Fibroblast of lung (primary cell): Measurements from ENCODE around the gene POFUT2. TPM values are rescaled to one million over a fixed set of nuclear protein-coding genes. Genes with fewer than 3 reads are reported as not detected.

Experiments used
- DNase-seq, 2 donors: peaks; one replicate each; pipeline versions ENCODE4 v3.0.0 to v3.0.0-alpha.2; 2010; ENCODE audit warnings: low read depth in 2 of 2
- H2AFZ ChIP-seq: 2 replicates; pipeline ENCODE4 v1.5.1; 2012; ENCODE audit warnings: low read length, control low read depth, inconsistent platforms
- H3K27ac ChIP-seq: 2 replicates; pipeline ENCODE4 v1.5.1; 2011; ENCODE audit warnings: low read length, control low read depth; ENCODE audit not compliant: insufficient read depth
- H3K27me3 ChIP-seq: 2 replicates; pipeline ENCODE4 v1.5.1; 2011; ENCODE audit warnings: mild to moderate bottlenecking, low read length; ENCODE audit not compliant: control insufficient read depth, insufficient read depth
- H3K36me3 ChIP-seq: 2 replicates; pipeline ENCODE4 v1.5.1; 2011; ENCODE audit warnings: low read length; ENCODE audit not compliant: control insufficient read depth, insufficient read depth
- H3K4me1 ChIP-seq: 2 replicates; pipeline ENCODE4 v1.5.1; 2011; ENCODE audit warnings: low read length; ENCODE audit not compliant: control insufficient read depth, insufficient read depth; ENCODE audit errors: extremely low read depth
- H3K4me2 ChIP-seq: 2 replicates; pipeline ENCODE4 v1.5.1; 2011; ENCODE audit warnings: low read length, control low read depth; ENCODE audit not compliant: insufficient read depth; ENCODE audit errors: extremely low read depth
- H3K4me3 ChIP-seq, 4 experiments: fragments of 200-600 bp in 1 of 4; sonication (generic) in 1 of 4; replicated peaks in 1 of 4; 2 replicates each; pipeline ENCODE4 v1.5.1; 2011 to 2016; ENCODE audit warnings: low read length in 4 of 4, low read depth in 3 of 4, mild to moderate bottlenecking in 3 of 4, control low read depth in 2 of 4, inconsistent platforms in 1 of 4, mixed read lengths in 1 of 4; ENCODE audit not compliant: insufficient read depth in 1 of 4; ENCODE audit errors: control extremely low read depth in 1 of 4
- H3K79me2 ChIP-seq: 2 replicates; pipeline ENCODE4 v1.5.1; 2012; ENCODE audit warnings: mild to moderate bottlenecking, low read length, inconsistent platforms; ENCODE audit not compliant: control insufficient read depth, insufficient read depth
- H3K9ac ChIP-seq: 2 replicates; pipeline ENCODE4 v1.5.1; 2011; ENCODE audit warnings: mild to moderate bottlenecking, low read length, control low read depth; ENCODE audit not compliant: insufficient read depth
- H3K9me3 ChIP-seq: 2 replicates; pipeline ENCODE4 v1.5.1; 2012; ENCODE audit warnings: low read depth, low read length; ENCODE audit not compliant: control insufficient read depth, insufficient read depth
- H4K20me1 ChIP-seq: 2 replicates; pipeline ENCODE4 v1.5.1; 2011; ENCODE audit warnings: low read length; ENCODE audit not compliant: control insufficient read depth, insufficient read depth; ENCODE audit errors: extremely low read depth
- CTCF ChIP-seq, 2 donors: IDR thresholded peaks in 1 of 2; conservative IDR thresholded peaks in 1 of 2; 1 replicate in 1 of 2; 2 replicates in 1 of 2; pipeline ENCODE4 v1.5.1; 2011 to 2012; ENCODE audit warnings: low read length in 2 of 2, control low read depth in 1 of 2, inconsistent platforms in 1 of 2, low read depth in 1 of 2, mild to moderate bottlenecking in 1 of 2
- EZH2 ChIP-seq: IDR thresholded peaks from 2 replicates; pipeline ENCODE4 v1.5.1; 2012; ENCODE audit warnings: low read length, control low read depth, mild to moderate bottlenecking; ENCODE audit errors: missing control alignments
- polyA plus RNA-seq, 2 donors: library from polyadenylated mRNA; depleted of rRNA in 1 of 2; stranded (reverse) in 1 of 2; unstranded in 1 of 2; fragments of >200 nt; gene quantifications; 2 replicates each; pipeline ENCODE4 v1.2.1, GENCODE V29; 2011 to 2012; ENCODE audit warnings: missing spikeins in 1 of 2
- total RNA-seq: library from RNA; depleted of rRNA; stranded (reverse); fragments of >200 nt; gene quantifications from 2 replicates; pipeline ENCODE4 v1.2.1, GENCODE V29; 2014

Gene POFUT2
- total and polyA plus RNA-seq, 2 donors (not counting 1 experiment from before 2014, with no cell fraction given), result 56.0 to 60.3 TPM

DNA sequence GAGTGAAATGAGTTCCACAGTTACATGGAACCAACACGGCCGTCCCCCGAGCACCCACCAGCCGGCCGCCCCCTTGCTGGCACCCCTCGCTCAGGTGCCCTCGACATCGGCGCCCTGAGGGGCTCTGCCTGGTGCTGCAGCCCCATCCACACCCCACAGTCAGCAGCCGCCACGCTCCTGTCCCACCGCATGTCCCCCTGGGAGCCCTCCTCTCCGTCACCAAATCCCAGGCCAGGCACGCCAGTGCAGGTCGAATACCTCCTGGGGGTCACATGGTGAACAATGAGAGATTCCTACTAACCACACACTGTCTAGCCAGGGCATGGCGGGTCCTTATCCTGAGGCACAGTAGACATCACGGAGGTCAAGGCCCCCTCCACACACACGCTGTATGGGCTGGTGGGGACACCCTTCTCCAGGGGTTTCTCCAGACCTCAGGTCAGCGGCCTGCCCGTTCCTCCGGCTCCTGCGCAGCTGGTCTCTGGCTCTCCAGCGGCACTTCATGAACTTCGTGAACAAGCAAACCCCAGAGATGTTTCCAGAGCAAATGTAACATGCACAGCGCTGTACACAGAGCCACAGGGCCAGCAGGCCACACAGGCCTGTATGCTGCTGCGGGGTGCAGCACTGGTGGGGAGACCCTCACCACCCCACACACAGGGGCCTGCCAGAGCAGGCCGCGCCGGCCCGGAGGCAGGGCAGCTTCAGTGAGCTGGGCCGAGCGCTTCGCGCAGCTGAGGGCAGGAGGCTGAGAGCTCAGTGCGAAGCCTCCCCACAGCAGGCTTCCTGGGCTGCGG, 21.8 kb downstream of the POFUT2 start:
- H3K9me3 ChIP-seq, result no peaks in the 10 kb centered on the region
- no peak overlapping the region for H3K27ac ChIP-seq
- no peak overlapping the region for H3K4me3 ChIP-seq
- DNase-seq, result no peak
- H4K20me1 ChIP-seq, result no peaks in the 10 kb centered on the region
- TF ChIP-seq CTCF (conservative IDR thresholded peaks at IDR 0.05 in 1 of 2, IDR thresholded peaks at IDR 0.05 in 1 of 2; ENCODE audit: low read depth in 1 of 2, low read length in 2 of 2) (no peak), EZH2 (no peak)
- no peak overlapping the region for H3K4me2 ChIP-seq
- peaks cover 3% of the 10 kb centered on the region for H3K79me2 ChIP-seq
- no peak overlapping the region for H3K9ac ChIP-seq
- no peak overlapping the region for H2AFZ ChIP-seq
- no peaks in the 10 kb centered on the region for H3K27me3 ChIP-seq
- H3K36me3 ChIP-seq, result peaks cover 29% of the 10 kb centered on the region
- no peaks in the 10 kb centered on the region for H3K4me1 ChIP-seq

DNA sequence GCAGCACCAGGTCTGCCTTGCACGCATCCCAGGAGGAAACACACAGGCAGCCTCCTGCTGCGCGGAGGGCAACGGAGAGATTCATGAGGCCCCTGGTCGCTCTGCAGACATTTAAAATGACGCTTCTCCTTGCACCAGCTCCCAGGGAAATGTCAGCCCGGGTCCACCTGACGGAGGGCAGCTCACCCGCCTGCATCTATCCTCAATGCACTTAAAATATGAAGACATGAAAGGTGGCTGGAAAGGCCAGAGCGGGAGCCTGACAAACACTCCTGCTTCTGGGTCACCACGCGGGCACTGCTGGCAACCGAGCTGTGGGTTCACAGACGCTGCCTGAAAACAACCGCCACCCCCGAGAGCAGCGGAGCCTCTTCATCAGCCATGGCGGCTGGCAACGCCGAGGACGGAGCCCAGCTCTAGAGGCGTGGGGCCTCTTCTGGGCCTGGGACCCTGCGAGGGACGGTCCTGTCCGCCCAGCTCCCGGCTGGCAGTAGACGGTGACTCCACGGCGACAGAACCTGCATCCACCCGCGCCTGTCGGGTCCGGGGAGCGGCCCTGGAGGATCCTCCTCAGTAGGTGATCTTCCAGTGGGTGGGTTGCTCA, 22.7 kb downstream of the POFUT2 start:
- Histone ChIP-seq H3K36me3 (peaks cover 26% of the 10 kb centered on the region), H3K27me3 (no peaks in the 10 kb centered on the region)
- TF ChIP-seq EZH2, result no peak
- no peak for TF ChIP-seq CTCF (conservative IDR thresholded peaks at IDR 0.05 in 1 of 2, IDR thresholded peaks at IDR 0.05 in 1 of 2; ENCODE audit: low read depth in 1 of 2, low read length in 2 of 2)

DNA sequence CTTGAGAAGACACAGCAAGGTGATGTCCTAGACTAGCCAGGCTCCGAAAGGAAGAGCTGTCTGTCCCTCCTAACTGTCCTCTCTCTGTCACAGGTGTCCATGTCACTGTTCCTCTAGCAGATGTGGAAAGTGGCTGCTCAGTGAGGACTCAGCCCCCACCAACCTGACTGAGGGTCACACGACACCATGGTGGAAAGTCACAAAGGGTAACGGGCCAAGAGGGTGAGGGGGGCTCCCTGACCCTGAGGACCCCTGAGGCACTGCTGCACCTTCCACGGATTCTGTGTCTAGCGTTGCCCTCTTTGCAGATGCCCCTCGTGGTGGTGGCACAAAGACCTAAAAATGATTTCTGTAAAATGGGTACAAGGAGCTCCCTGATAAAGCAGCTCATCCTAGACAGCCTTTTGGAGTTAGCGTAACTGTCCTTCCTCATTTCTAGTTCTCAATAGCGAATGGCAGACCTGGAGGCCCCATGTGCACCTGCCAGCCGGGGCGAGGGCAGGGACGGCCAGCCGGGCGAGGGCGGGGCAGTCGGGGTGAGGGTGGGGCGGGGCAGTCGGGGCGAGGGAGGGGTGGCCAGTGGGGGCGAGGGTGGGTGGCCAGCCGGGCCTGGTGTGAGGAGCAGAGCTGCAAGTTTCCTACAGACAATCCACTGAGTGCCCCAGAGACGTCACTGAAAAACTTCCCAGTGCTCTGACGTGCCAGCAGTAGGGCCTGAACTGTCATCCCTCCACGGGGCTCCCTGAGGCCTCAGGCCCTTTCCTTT, 23.4 kb downstream of the POFUT2 start:
- no peaks in the 10 kb centered on the region for H3K4me1 ChIP-seq
- H3K27ac ChIP-seq, result no peak overlapping the region
- H3K79me2 ChIP-seq, result no peaks in the 10 kb centered on the region
- H3K4me2 ChIP-seq, result no peak overlapping the region
- peaks cover 26% of the 10 kb centered on the region for H3K36me3 ChIP-seq
- no peaks in the 10 kb centered on the region for H4K20me1 ChIP-seq
- no peak for DNase-seq
- no peak overlapping the region for H3K9ac ChIP-seq
- no peaks in the 10 kb centered on the region for H3K9me3 ChIP-seq
- no peak overlapping the region for H2AFZ ChIP-seq
- no peak for TF ChIP-seq EZH2
- TF ChIP-seq CTCF (conservative IDR thresholded peaks at IDR 0.05 in 1 of 2, IDR thresholded peaks at IDR 0.05 in 1 of 2; ENCODE audit: low read depth in 1 of 2, low read length in 2 of 2), result no peak
- H3K4me3 ChIP-seq, result no peak overlapping the region
- H3K27me3 ChIP-seq, result no peaks in the 10 kb centered on the region

More for the DNA sequence above, 22.7 kb downstream of the POFUT2 start:
- H3K4me1 ChIP-seq, result no peaks in the 10 kb centered on the region
- no peak for DNase-seq
- no peak overlapping the region for H2AFZ ChIP-seq
- no peaks in the 10 kb centered on the region for H3K79me2 ChIP-seq
- H3K27ac ChIP-seq, result no peak overlapping the region
- H3K4me3 ChIP-seq, result no peak overlapping the region
- no peaks in the 10 kb centered on the region for H3K9me3 ChIP-seq
- no peak overlapping the region for H3K4me2 ChIP-seq
- no peaks in the 10 kb centered on the region for H4K20me1 ChIP-seq
- no peak overlapping the region for H3K9ac ChIP-seq
